Measurements from ENCODE around the gene PARS2. TPM values are rescaled to one million over a fixed set of nuclear protein-coding genes. Genes with fewer than 3 reads are reported as not detected.

The PARS2 gene
- total RNA-seq, 2 donors from 2014 or later = 5.5 to 7.3 TPM

- DNase-seq (no peak), ATAC-seq (replicated peaks in 1 of 2) (peak in 1 of 2 donors; percentile 6)
- Mint-ChIP-seq H3K4me1 (ENCODE audit: low read depth) (peaks cover 60% of the 10 kb centered on the region), H3K36me3 (ENCODE audit: insufficient read depth in 2 of 2) (peaks cover 1 to 2% of the 10 kb centered on the region in 2 donors), H3K4me3 (peak overlapping the region; percentile 11 to 16), H3K27me3 (ENCODE audit: low read depth) (no peaks in the 10 kb centered on the region), H3K27ac (peak overlapping the region; percentile 27), H3K9me3 (peaks cover 0 to 2% of the 10 kb centered on the region in 2 donors)
Observed at GRCh38 chr1:54794451-54795355, 30.4 kb upstream of the PARS2 start.

- H3K27me3 Mint-ChIP-seq (ENCODE audit: low read depth) = no peaks in the 10 kb centered on the region
Observed at GRCh38 chr1:54792686-54793282, 28.5 kb upstream of the PARS2 start.

GRCh38 chr1:54791880-54792522 is 27.7 kb upstream of the PARS2 start:
- H3K9me3 Mint-ChIP-seq = peaks cover 0 to 2% of the 10 kb centered on the region in 2 donors
- ATAC-seq (replicated peaks in 1 of 2) = no peak
- peak; percentile 44 to 46 for DNase-seq
- no peaks in the 10 kb centered on the region for H3K27me3 Mint-ChIP-seq (ENCODE audit: low read depth)
- H3K36me3 Mint-ChIP-seq (ENCODE audit: insufficient read depth in 2 of 2) = peaks cover 0 to under 1% of the 10 kb centered on the region in 2 donors
- no peak overlapping the region for H3K4me3 Mint-ChIP-seq
- H3K4me1 Mint-ChIP-seq (ENCODE audit: low read depth) = peaks cover 34% of the 10 kb centered on the region
- peak overlapping the region; percentile 31 for H3K27ac Mint-ChIP-seq

More at GRCh38 chr1:54792686-54793282, 28.5 kb upstream of the PARS2 start:
- DNase-seq (no peak), ATAC-seq (replicated peaks in 1 of 2) (no peak)
- peaks cover 0 to 2% of the 10 kb centered on the region in 2 donors for H3K36me3 Mint-ChIP-seq (ENCODE audit: insufficient read depth in 2 of 2)
- H3K4me3 Mint-ChIP-seq = no peak overlapping the region
- H3K27ac Mint-ChIP-seq = no peak overlapping the region
- H3K9me3 Mint-ChIP-seq = peaks cover 0 to 2% of the 10 kb centered on the region in 2 donors
- peaks cover 41% of the 10 kb centered on the region for H3K4me1 Mint-ChIP-seq (ENCODE audit: low read depth)

GRCh38 chr1:54788459-54788858 is 24.1 kb upstream of the PARS2 start:
- H3K36me3 Mint-ChIP-seq (ENCODE audit: insufficient read depth in 2 of 2) = no peaks in the 10 kb centered on the region
- no peak overlapping the region for H3K4me3 Mint-ChIP-seq
- no peak overlapping the region for H3K27ac Mint-ChIP-seq
- no peaks in the 10 kb centered on the region for H3K4me1 Mint-ChIP-seq (ENCODE audit: low read depth)
- no peaks in the 10 kb centered on the region for H3K27me3 Mint-ChIP-seq (ENCODE audit: low read depth)
- no peak for DNase-seq
- ATAC-seq (replicated peaks in 1 of 2) = no peak
- peaks cover 0 to 2% of the 10 kb centered on the region in 2 donors for H3K9me3 Mint-ChIP-seq

- H3K4me1 Mint-ChIP-seq (ENCODE audit: low read depth) = no peaks in the 10 kb centered on the region
- peaks cover 0 to 2% of the 10 kb centered on the region in 2 donors for H3K9me3 Mint-ChIP-seq
- H3K4me3 Mint-ChIP-seq = no peak overlapping the region
- no peak for DNase-seq
- ATAC-seq (replicated peaks in 1 of 2) = no peak
- no peak overlapping the region for H3K27ac Mint-ChIP-seq
- H3K27me3 Mint-ChIP-seq (ENCODE audit: low read depth) = no peaks in the 10 kb centered on the region
- no peaks in the 10 kb centered on the region for H3K36me3 Mint-ChIP-seq (ENCODE audit: insufficient read depth in 2 of 2)
Observed at GRCh38 chr1:54787604-54788003, 23.3 kb upstream of the PARS2 start.

GRCh38 chr1:54786778-54787177 is 22.5 kb upstream of the PARS2 start:
- H3K36me3 Mint-ChIP-seq (ENCODE audit: insufficient read depth in 2 of 2) = peaks cover 0 to under 1% of the 10 kb centered on the region in 2 donors
- H3K4me3 Mint-ChIP-seq = no peak overlapping the region
- DNase-seq (no peak), ATAC-seq (replicated peaks in 1 of 2) (no peak)
- H3K27me3 Mint-ChIP-seq (ENCODE audit: low read depth) = no peaks in the 10 kb centered on the region
- no peak overlapping the region for H3K27ac Mint-ChIP-seq
- H3K9me3 Mint-ChIP-seq = peaks cover 0 to 1% of the 10 kb centered on the region in 2 donors
- H3K4me1 Mint-ChIP-seq (ENCODE audit: low read depth) = no peaks in the 10 kb centered on the region

- ATAC-seq (replicated peaks in 1 of 2) = no peak
- no peak overlapping the region for H3K27ac Mint-ChIP-seq
- H3K9me3 Mint-ChIP-seq = no peaks in the 10 kb centered on the region
- no peaks in the 10 kb centered on the region for H3K4me1 Mint-ChIP-seq (ENCODE audit: low read depth)
- no peaks in the 10 kb centered on the region for H3K27me3 Mint-ChIP-seq (ENCODE audit: low read depth)
- H3K4me3 Mint-ChIP-seq = no peak overlapping the region
- DNase-seq = no peak
- H3K36me3 Mint-ChIP-seq (ENCODE audit: insufficient read depth in 2 of 2) = peaks cover 0 to 2% of the 10 kb centered on the region in 2 donors
Observed at GRCh38 chr1:54784066-54784465, 19.7 kb upstream of the PARS2 start.

GRCh38 chr1:54782588-54782987 is 18.3 kb upstream of the PARS2 start:
- Mint-ChIP-seq H3K27me3 (ENCODE audit: low read depth) (no peaks in the 10 kb centered on the region), H3K4me3 (no peak overlapping the region), H3K36me3 (ENCODE audit: insufficient read depth in 2 of 2) (peaks cover 0 to 2% of the 10 kb centered on the region in 2 donors), H3K27ac (no peak overlapping the region), H3K4me1 (ENCODE audit: low read depth) (no peaks in the 10 kb centered on the region), H3K9me3 (no peaks in the 10 kb centered on the region)
- no peak for DNase-seq
- no peak for ATAC-seq (replicated peaks in 1 of 2)

- no peak overlapping the region for H3K27ac Mint-ChIP-seq
- no peaks in the 10 kb centered on the region for H3K27me3 Mint-ChIP-seq (ENCODE audit: low read depth)
Observed at GRCh38 chr1:54782156-54782555, 17.8 kb upstream of the PARS2 start.

GRCh38 chr1:54781023-54781723 is 16.9 kb upstream of the PARS2 start:
- peaks cover 0 to 2% of the 10 kb centered on the region in 2 donors for H3K36me3 Mint-ChIP-seq (ENCODE audit: insufficient read depth in 2 of 2)
- DNase-seq (no peak), ATAC-seq (replicated peaks in 1 of 2) (no peak)
- H3K27me3 Mint-ChIP-seq (ENCODE audit: low read depth) = no peaks in the 10 kb centered on the region
- H3K27ac Mint-ChIP-seq = no peak overlapping the region
- H3K4me1 Mint-ChIP-seq (ENCODE audit: low read depth) = no peaks in the 10 kb centered on the region
- H3K9me3 Mint-ChIP-seq = no peaks in the 10 kb centered on the region
- no peak overlapping the region for H3K4me3 Mint-ChIP-seq

More at GRCh38 chr1:54782156-54782555, 17.8 kb upstream of the PARS2 start:
- no peak for DNase-seq
- no peaks in the 10 kb centered on the region for H3K9me3 Mint-ChIP-seq
- H3K4me1 Mint-ChIP-seq (ENCODE audit: low read depth) = no peaks in the 10 kb centered on the region
- no peak overlapping the region for H3K4me3 Mint-ChIP-seq
- peaks cover 0 to 2% of the 10 kb centered on the region in 2 donors for H3K36me3 Mint-ChIP-seq (ENCODE audit: insufficient read depth in 2 of 2)
- no peak for ATAC-seq (replicated peaks in 1 of 2)

- no peaks in the 10 kb centered on the region for H3K4me1 Mint-ChIP-seq (ENCODE audit: low read depth)
Observed at GRCh38 chr1:54777431-54777830, 13.1 kb upstream of the PARS2 start.

GRCh38 chr1:54777011-54777410 is 12.7 kb upstream of the PARS2 start:
- DNase-seq (no peak), ATAC-seq (replicated peaks in 1 of 2) (no peak)

More at GRCh38 chr1:54777431-54777830, 13.1 kb upstream of the PARS2 start:
- Mint-ChIP-seq H3K4me3 (no peak overlapping the region), H3K36me3 (ENCODE audit: insufficient read depth in 2 of 2) (peaks cover 0 to 2% of the 10 kb centered on the region in 2 donors), H3K27ac (no peak overlapping the region), H3K9me3 (no peaks in the 10 kb centered on the region), H3K27me3 (ENCODE audit: low read depth) (no peaks in the 10 kb centered on the region)
- no peak for DNase-seq
- no peak for ATAC-seq (replicated peaks in 1 of 2)

More at GRCh38 chr1:54777011-54777410, 12.7 kb upstream of the PARS2 start:
- Mint-ChIP-seq H3K4me1 (ENCODE audit: low read depth) (no peaks in the 10 kb centered on the region), H3K4me3 (no peak overlapping the region), H3K36me3 (ENCODE audit: insufficient read depth in 2 of 2) (peaks cover 0 to 2% of the 10 kb centered on the region in 2 donors), H3K9me3 (no peaks in the 10 kb centered on the region), H3K27me3 (ENCODE audit: low read depth) (no peaks in the 10 kb centered on the region), H3K27ac (no peak overlapping the region)

Measured in activated T-cell treated with anti-CD3 and anti-CD28 coated beads, Interleukin-2, amount 50 U/mL, for 72 hours (primary cell).